Suprapubic skin (tissue), 4 donors: ENCODE results near the gene TADA1. TPM values are rescaled to one million over a fixed set of nuclear protein-coding genes. Genes with fewer than 3 reads are reported as not detected.

Source experiments
- DNase-seq, 2 donors: peaks; one replicate each; pipeline ENCODE4 v3.0.0-alpha.2; 2019; ENCODE audit warnings: low spot score in 2 of 2
- H3K27ac ChIP-seq: fragments of 200-600 bp; sonication (generic); one replicate; pipeline ENCODE4 v1.5.1; 2019
- H3K27me3 ChIP-seq: fragments of 200-600 bp; sonication (generic); one replicate; pipeline ENCODE4 v1.5.1; 2019
- H3K36me3 ChIP-seq: fragments of 200-600 bp; sonication (generic); one replicate; pipeline ENCODE4 v1.5.1; 2019
- H3K4me1 ChIP-seq: fragments of 200-600 bp; sonication (generic); one replicate; pipeline ENCODE4 v1.5.1; 2019
- H3K4me3 ChIP-seq: fragments of 200-600 bp; sonication (generic); one replicate; pipeline ENCODE4 v1.5.1; 2019; ENCODE audit warnings: mild to moderate bottlenecking
- H3K9me3 ChIP-seq: fragments of 200-600 bp; sonication (generic); one replicate; pipeline ENCODE4 v1.5.1; 2019
- CTCF ChIP-seq, 2 donors: fragments of 200-600 bp in 1 of 2; fragments of 450-650 bp in 1 of 2; sonication (generic) in 1 of 2; IDR thresholded peaks; one replicate each; pipeline ENCODE4 v1.5.1; 2016 to 2019; ENCODE audit warnings: antibody characterized with exemption in 2 of 2, mild to moderate bottlenecking in 1 of 2, moderate library complexity in 1 of 2
- EP300 ChIP-seq: sonication (generic); formaldehyde crosslinking; IDR thresholded peaks from one replicate; pipeline ENCODE4 v1.6.1; 2017; ENCODE audit warnings: antibody characterized with exemption
- POLR2A ChIP-seq, 2 donors: fragments of 450-650 bp; IDR thresholded peaks; one replicate each; pipeline ENCODE4 v1.6.1; 2017; ENCODE audit warnings: antibody characterized with exemption in 2 of 2, mild to moderate bottlenecking in 2 of 2, moderate library complexity in 2 of 2
- POLR2AphosphoS5 ChIP-seq, 3 donors: sonication (generic); formaldehyde crosslinking; IDR thresholded peaks; one replicate each; pipeline ENCODE4 v1.6.1; 2017; ENCODE audit warnings: antibody characterized with exemption in 3 of 3
- WGBS: methylation state at CpG from one replicate; pipeline ENCODE4 v1.1.5; 2018; 5-methylcytosine and 5-hydroxymethylcytosine counted together
- total RNA-seq, 4 donors: library from RNA; depleted of rRNA; stranded (reverse); fragments of >200 nt; gene quantifications; one replicate each; pipeline ENCODE4 v1.1.0, GENCODE V29; 2016

The TADA1 gene
- total RNA-seq, 4 donors from 2014 or later, result 11.3 to 14.3 (median 13.0) TPM

GRCh38 chr1:166910396-166910994 lies 34.4 kb upstream of the TADA1 start:
- Histone ChIP-seq H3K36me3 (no peaks in the 10 kb centered on the region), H3K4me1 (no peaks in the 10 kb centered on the region), H3K4me3 (no peak overlapping the region), H3K27ac (no peak overlapping the region), H3K9me3 (no peaks in the 10 kb centered on the region), H3K27me3 (no peaks in the 10 kb centered on the region)
- peak in 1 of 2 donors; percentile 36 for TF ChIP-seq CTCF (IDR thresholded peaks at IDR 0.05)
- no peak for TF ChIP-seq POLR2A (IDR thresholded peaks at IDR 0.05)
- WGBS, result 12% methylated on average over 1 of the region's 1 CpG
- DNase-seq, result no peak

- 100% methylated on average over 1 of the region's 1 CpG for WGBS
- no peaks in the 10 kb centered on the region for H3K36me3 ChIP-seq
- no peaks in the 10 kb centered on the region for H3K4me1 ChIP-seq
- DNase-seq, result no peak
- TF ChIP-seq POLR2AphosphoS5 (IDR thresholded peaks at IDR 0.05), result no peak
- no peak for TF ChIP-seq EP300
- TF ChIP-seq CTCF (IDR thresholded peaks at IDR 0.05), result no peak
- no peak for TF ChIP-seq POLR2A (IDR thresholded peaks at IDR 0.05)
- H3K27me3 ChIP-seq, result no peaks in the 10 kb centered on the region
- H3K9me3 ChIP-seq, result no peaks in the 10 kb centered on the region
- no peak overlapping the region for H3K4me3 ChIP-seq
- no peak overlapping the region for H3K27ac ChIP-seq
These were observed 32.9 kb upstream of the TADA1 start for GRCh38 chr1:166908942-166909341.

GRCh38 chr1:166907763-166908162 lies 31.7 kb upstream of the TADA1 start:
- Histone ChIP-seq H3K27me3 (no peaks in the 10 kb centered on the region), H3K36me3 (no peaks in the 10 kb centered on the region), H3K4me1 (no peaks in the 10 kb centered on the region), H3K9me3 (no peaks in the 10 kb centered on the region), H3K4me3 (no peak overlapping the region), H3K27ac (no peak overlapping the region)
- no peak for DNase-seq
- 69% methylated on average over 3 of the region's 3 CpGs for WGBS
- TF ChIP-seq POLR2A (IDR thresholded peaks at IDR 0.05), result no peak
- no peak for TF ChIP-seq POLR2AphosphoS5 (IDR thresholded peaks at IDR 0.05)

- Histone ChIP-seq H3K4me3 (no peak overlapping the region), H3K27ac (no peak overlapping the region), H3K36me3 (no peaks in the 10 kb centered on the region), H3K9me3 (no peaks in the 10 kb centered on the region), H3K4me1 (no peaks in the 10 kb centered on the region), H3K27me3 (no peaks in the 10 kb centered on the region)
- 72% methylated on average over 4 of the region's 4 CpGs for WGBS
- TF ChIP-seq POLR2AphosphoS5 (IDR thresholded peaks at IDR 0.05), result no peak
- TF ChIP-seq CTCF (IDR thresholded peaks at IDR 0.05), result no peak
- TF ChIP-seq POLR2A (IDR thresholded peaks at IDR 0.05), result no peak
- no peak for TF ChIP-seq EP300
- no peak for DNase-seq
These were observed 31.0 kb upstream of the TADA1 start for GRCh38 chr1:166907051-166907450.

GRCh38 chr1:166906647-166907046 lies 30.6 kb upstream of the TADA1 start:
- no peak for DNase-seq
- TF ChIP-seq EP300, result no peak
- TF ChIP-seq POLR2A (IDR thresholded peaks at IDR 0.05), result no peak
- TF ChIP-seq CTCF (IDR thresholded peaks at IDR 0.05), result no peak
- no peak for TF ChIP-seq POLR2AphosphoS5 (IDR thresholded peaks at IDR 0.05)
- Histone ChIP-seq H3K27me3 (no peaks in the 10 kb centered on the region), H3K4me3 (no peak overlapping the region), H3K36me3 (no peaks in the 10 kb centered on the region), H3K4me1 (no peaks in the 10 kb centered on the region), H3K27ac (no peak overlapping the region), H3K9me3 (no peaks in the 10 kb centered on the region)
- WGBS, result 66% methylated on average over 3 of the region's 3 CpGs

GRCh38 chr1:166905900-166906299 lies 29.8 kb upstream of the TADA1 start:
- Histone ChIP-seq H3K9me3 (no peaks in the 10 kb centered on the region), H3K4me3 (no peak overlapping the region), H3K36me3 (no peaks in the 10 kb centered on the region), H3K4me1 (no peaks in the 10 kb centered on the region), H3K27me3 (no peaks in the 10 kb centered on the region), H3K27ac (no peak overlapping the region)
- DNase-seq, result no peak
- WGBS, result 53% methylated on average over 3 of the region's 3 CpGs
- TF ChIP-seq POLR2AphosphoS5 (IDR thresholded peaks at IDR 0.05) (no peak), POLR2A (IDR thresholded peaks at IDR 0.05) (no peak), EP300 (no peak), CTCF (IDR thresholded peaks at IDR 0.05) (no peak)
